HG02938 (cell line): ENCODE measurements around the gene MYL4.
"Not testable (repeated sequence)": the region's sequence is repeated elsewhere in the genome, so short reads cannot be mapped to it uniquely, and the experiment has no call there.

Experiments used
- ATAC-seq: cut with Tn5 transposase; IDR thresholded peaks from one replicate; pipeline ENCODE4 v1.9.1; 2021; ENCODE audit warnings: mild to moderate bottlenecking, moderate library complexity; ENCODE audit not compliant: unreplicated experiment

MYL4 gene

GRCh38 chr17:47269561-47270280, 60.6 kb downstream of the MYL4 start:
- not testable (repeated sequence) for ATAC-seq

- ATAC-seq, result no peak
Observed at GRCh38 chr17:47270946-47271705, 62.0 kb downstream of the MYL4 start.

GRCh38 chr17:47272491-47272890, 63.3 kb downstream of the MYL4 start:
- no peak for ATAC-seq

- ATAC-seq, result no peak
Observed at GRCh38 chr17:47273245-47273644, 64.1 kb downstream of the MYL4 start.
